K562 (cell line): ENCODE results near the gene CCDC127. TPM values are rescaled to one million over a fixed set of nuclear protein-coding genes. Genes with fewer than 3 reads are reported as not detected.

Experiments used
- ZKSCAN3 ChIP-seq: fragments of 250-450 bp; sonication (Bioruptor Pico); IDR thresholded peaks from 2 replicates; pipeline ENCODE4 v1.4.0; 2020
- ZNF311 ChIP-seq: fragments of 250-450 bp; sonication (Bioruptor Pico); IDR thresholded peaks from 2 replicates; pipeline ENCODE4 v1.4.0; 2020; ENCODE audit warnings: mild to moderate bottlenecking, moderate library complexity
- polyA plus RNA-seq, 8 experiments: library from polyadenylated mRNA; depleted of rRNA in 4 of 8; stranded (reverse) in 5 of 8; unstranded in 3 of 8; fragments of >200 nt; fragmentation: Nextera tagmentation in 2 of 8; fragmentation: Illumina TruSeq in 1 of 8; extraction: Ambion mirVana in 2 of 8; extraction: Trizol in 1 of 8; gene quantifications; 2 replicates each; pipeline versions ENCODE4 v1.2.1 to v1.2.3, GENCODE V29; 2011 to 2014; ENCODE audit warnings: inconsistent platforms in 1 of 8, missing spikeins in 1 of 8
- total RNA-seq, 7 experiments: library from RNA; depleted of rRNA in 6 of 7; stranded (reverse); fragments of >200 nt in 6 of 7; fragmentation: Illumina TruSeq in 2 of 7; extraction: Trizol in 2 of 7; gene quantifications; 2 replicates each; pipeline versions ENCODE4 v1.2.1 to v1.2.3, GENCODE V29; 2011 to 2021; ENCODE audit warnings: low replicate concordance in 1 of 7
- TF ChIP-seq, protein P1 (sequence below), 2 experiments: fragments of 450-650 bp; formaldehyde crosslinking in 1 of 2; IDR thresholded peaks; 2 replicates each; pipeline versions ENCODE4 v1.4.0 to v1.6.1; 2014 to 2020; ENCODE audit warnings: mild to moderate bottlenecking in 2 of 2, borderline replicate concordance in 1 of 2, low read depth in 1 of 2

Gene CCDC127
- total and polyA plus RNA-seq, 9 of the 15 experiments (the other 6 are each of a cell fraction or from before 2014, with no cell fraction given) = 2.7 to 4.5 (median 4.1) TPM

DNA sequence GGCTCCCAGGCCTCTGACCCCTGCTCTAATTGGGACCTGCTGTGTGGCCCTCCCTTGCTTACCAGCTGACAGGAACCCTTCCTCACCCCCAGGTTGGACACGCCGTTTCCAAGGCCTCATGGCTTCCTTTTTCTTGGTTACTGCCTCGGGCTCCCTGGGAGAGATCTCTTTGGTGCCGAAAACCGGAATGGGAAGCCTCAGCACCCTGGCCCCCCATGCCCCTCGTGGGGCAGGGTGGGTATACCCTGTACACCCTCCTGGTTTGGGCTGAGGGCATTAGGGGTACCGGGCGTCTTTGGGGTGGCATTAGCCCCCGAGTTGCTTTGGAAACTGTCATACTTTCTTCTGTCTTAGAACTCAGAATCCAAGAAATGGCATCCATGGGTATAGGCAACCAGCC lies 36.8 kb downstream of the CCDC127 start (continued):
- TF ChIP-seq, protein P1, sequence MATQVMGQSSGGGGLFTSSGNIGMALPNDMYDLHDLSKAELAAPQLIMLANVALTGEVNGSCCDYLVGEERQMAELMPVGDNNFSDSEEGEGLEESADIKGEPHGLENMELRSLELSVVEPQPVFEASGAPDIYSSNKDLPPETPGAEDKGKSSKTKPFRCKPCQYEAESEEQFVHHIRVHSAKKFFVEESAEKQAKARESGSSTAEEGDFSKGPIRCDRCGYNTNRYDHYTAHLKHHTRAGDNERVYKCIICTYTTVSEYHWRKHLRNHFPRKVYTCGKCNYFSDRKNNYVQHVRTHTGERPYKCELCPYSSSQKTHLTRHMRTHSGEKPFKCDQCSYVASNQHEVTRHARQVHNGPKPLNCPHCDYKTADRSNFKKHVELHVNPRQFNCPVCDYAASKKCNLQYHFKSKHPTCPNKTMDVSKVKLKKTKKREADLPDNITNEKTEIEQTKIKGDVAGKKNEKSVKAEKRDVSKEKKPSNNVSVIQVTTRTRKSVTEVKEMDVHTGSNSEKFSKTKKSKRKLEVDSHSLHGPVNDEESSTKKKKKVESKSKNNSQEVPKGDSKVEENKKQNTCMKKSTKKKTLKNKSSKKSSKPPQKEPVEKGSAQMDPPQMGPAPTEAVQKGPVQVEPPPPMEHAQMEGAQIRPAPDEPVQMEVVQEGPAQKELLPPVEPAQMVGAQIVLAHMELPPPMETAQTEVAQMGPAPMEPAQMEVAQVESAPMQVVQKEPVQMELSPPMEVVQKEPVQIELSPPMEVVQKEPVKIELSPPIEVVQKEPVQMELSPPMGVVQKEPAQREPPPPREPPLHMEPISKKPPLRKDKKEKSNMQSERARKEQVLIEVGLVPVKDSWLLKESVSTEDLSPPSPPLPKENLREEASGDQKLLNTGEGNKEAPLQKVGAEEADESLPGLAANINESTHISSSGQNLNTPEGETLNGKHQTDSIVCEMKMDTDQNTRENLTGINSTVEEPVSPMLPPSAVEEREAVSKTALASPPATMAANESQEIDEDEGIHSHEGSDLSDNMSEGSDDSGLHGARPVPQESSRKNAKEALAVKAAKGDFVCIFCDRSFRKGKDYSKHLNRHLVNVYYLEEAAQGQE (IDR thresholded peaks at IDR 0.05; ENCODE audit: borderline replicate concordance) = no peak
- TF ChIP-seq, protein P1 (CRISPR knock-in tag; IDR thresholded peaks at IDR 0.05; ENCODE audit: low read depth) = no peak
- TF ChIP-seq ZNF311 = no peak
- TF ChIP-seq ZKSCAN3 (CRISPR knock-in tag) = no peak
